Measurements from ENCODE around the gene KRT15.

Gene KRT15

GRCh38 chr17:41500131-41500911, 18.4 kb downstream of the KRT15 start:
- DNase-seq = peak in 1 of 2 experiments; percentile 22

- no peak for DNase-seq
These were observed 19.0 kb downstream of the KRT15 start for GRCh38 chr17:41499714-41500113.

- peak; percentile 97 to 99 for DNase-seq
These were observed 20.4 kb downstream of the KRT15 start for GRCh38 chr17:41498276-41498675.

GRCh38 chr17:41496803-41497484, 21.7 kb downstream of the KRT15 start:
- DNase-seq = peak; percentile 96 to 97

- DNase-seq = no peak
These were observed 24.2 kb downstream of the KRT15 start for GRCh38 chr17:41494524-41494923.

GRCh38 chr17:41492771-41493170, 25.9 kb downstream of the KRT15 start:
- no peak for DNase-seq

GRCh38 chr17:41492351-41492750, 26.3 kb downstream of the KRT15 start:
- DNase-seq = no peak

GRCh38 chr17:41491476-41491875, 27.2 kb downstream of the KRT15 start:
- DNase-seq = no peak

- no peak for DNase-seq
These were observed 28.4 kb downstream of the KRT15 start for GRCh38 chr17:41490000-41490990.

- no peak for DNase-seq
These were observed 29.2 kb downstream of the KRT15 start, which contains the start of gene KRT36 for GRCh38 chr17:41489531-41489930. KRT36 (minus strand) TSS chr17:41489910; CDS start chr17:41489864, 46 bp downstream.

GRCh38 chr17:41486809-41487530, 31.7 kb downstream of the KRT15 start:
- no peak for DNase-seq

- no peak for DNase-seq
These were observed 32.4 kb downstream of the KRT15 start for GRCh38 chr17:41486316-41486715.

- no peak for DNase-seq
These were observed 33.5 kb downstream of the KRT15 start for GRCh38 chr17:41484920-41485904.

- DNase-seq = no peak
These were observed 34.5 kb downstream of the KRT15 start for GRCh38 chr17:41483991-41484826.

GRCh38 chr17:41483531-41483930, 35.2 kb downstream of the KRT15 start:
- no peak for DNase-seq

- no peak for DNase-seq
These were observed 37.7 kb downstream of the KRT15 start, which contains the start of gene KRT35 for GRCh38 chr17:41481036-41481435. KRT35 (minus strand) TSS chr17:41481151; CDS start chr17:41481097, 54 bp downstream.

- DNase-seq = no peak
These were observed 38.1 kb downstream of the KRT15 start for GRCh38 chr17:41480581-41480980.

GRCh38 chr17:41480136-41480535, 38.6 kb downstream of the KRT15 start:
- no peak for DNase-seq

- no peak for DNase-seq
These were observed 40.5 kb downstream of the KRT15 start for GRCh38 chr17:41478237-41478636.
